Right lobe of liver (tissue), 4 donors: ENCODE results near the gene KLHL9.

Source experiments
- POLR2A ChIP-seq: fragments of 450-650 bp; IDR thresholded peaks from one replicate; pipeline ENCODE4 v1.6.1; 2017; ENCODE audit warnings: antibody characterized with exemption, mild to moderate bottlenecking
- TF ChIP-seq, protein P1 (sequence below), 4 donors: fragments of 200-600 bp in 3 of 4; fragments of 450-650 bp in 1 of 4; IDR thresholded peaks; one replicate each; pipeline versions ENCODE4 v1.5.1 to v1.8.0; 2016 to 2022; ENCODE audit warnings: antibody characterized with exemption in 4 of 4, mild to moderate bottlenecking in 2 of 4
- donor health status: DM: no; HTN: no; CAD: no.
- donor health status: DM: no; HTN: no; CAD: no.
- donor health status: DM: no; HTN: yes; CAD: no.

DNA sequence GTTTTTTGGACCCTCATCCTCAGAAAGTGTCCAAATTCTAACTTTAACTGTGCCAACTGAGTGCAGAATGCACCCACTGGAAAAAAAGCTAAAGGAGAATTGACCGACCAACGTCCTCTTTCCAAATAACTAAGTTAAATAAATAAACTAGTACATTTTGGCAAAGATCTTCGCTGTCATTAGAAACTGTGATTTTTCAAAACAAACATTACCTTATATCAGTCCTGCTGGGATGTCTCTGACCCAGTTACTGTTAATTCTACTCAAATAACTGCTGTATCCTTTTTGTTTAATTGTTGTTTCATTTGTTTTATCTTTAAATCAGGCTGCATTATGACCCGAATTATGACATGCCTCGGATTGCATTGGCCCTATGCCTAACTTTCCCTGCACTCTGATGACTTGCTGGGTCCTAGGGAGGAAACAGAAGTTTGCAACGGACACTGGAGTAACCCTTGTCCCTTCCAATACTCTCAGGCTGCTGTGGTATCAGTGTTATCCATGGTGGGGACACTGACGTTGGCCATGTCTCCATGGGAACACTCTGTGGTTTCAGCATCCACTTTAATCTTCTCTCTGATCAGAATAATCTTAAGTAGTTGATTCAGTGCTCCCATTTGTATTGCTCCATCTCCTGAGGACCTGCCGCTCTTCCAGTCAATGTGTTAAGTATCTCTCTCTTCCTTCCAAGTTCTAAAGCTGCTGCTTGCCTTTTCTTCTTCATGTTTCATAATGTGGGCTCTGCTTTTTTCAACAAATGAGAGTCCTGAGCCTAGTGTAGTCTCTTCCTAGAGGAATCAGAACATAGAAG is 19.0 kb downstream of the KLHL9 start:
- no peak for TF ChIP-seq POLR2A
- TF ChIP-seq, protein P1, sequence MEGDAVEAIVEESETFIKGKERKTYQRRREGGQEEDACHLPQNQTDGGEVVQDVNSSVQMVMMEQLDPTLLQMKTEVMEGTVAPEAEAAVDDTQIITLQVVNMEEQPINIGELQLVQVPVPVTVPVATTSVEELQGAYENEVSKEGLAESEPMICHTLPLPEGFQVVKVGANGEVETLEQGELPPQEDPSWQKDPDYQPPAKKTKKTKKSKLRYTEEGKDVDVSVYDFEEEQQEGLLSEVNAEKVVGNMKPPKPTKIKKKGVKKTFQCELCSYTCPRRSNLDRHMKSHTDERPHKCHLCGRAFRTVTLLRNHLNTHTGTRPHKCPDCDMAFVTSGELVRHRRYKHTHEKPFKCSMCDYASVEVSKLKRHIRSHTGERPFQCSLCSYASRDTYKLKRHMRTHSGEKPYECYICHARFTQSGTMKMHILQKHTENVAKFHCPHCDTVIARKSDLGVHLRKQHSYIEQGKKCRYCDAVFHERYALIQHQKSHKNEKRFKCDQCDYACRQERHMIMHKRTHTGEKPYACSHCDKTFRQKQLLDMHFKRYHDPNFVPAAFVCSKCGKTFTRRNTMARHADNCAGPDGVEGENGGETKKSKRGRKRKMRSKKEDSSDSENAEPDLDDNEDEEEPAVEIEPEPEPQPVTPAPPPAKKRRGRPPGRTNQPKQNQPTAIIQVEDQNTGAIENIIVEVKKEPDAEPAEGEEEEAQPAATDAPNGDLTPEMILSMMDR (IDR thresholded peaks at IDR 0.05), result no peak
